Progenitor cell of endocrine pancreas (in vitro differentiated cells): ENCODE data around the gene GADL1. TPM values are rescaled to one million over a fixed set of nuclear protein-coding genes. Genes with fewer than 3 reads are reported as not detected.
A peak's percentile ranks its signal among the peaks of the same experiment; 100 is the strongest.

Source experiments
- DNase-seq: peaks from one replicate; pipeline ENCODE4 v3.0.0; 2021; ENCODE audit warnings: low spot score; ENCODE audit not compliant: unreplicated experiment
- H3K27ac Mint-ChIP-seq: 2 replicates; pipeline ENCODE4 v1.8.0; 2021; ENCODE audit warnings: mild to moderate bottlenecking, moderate library complexity, mixed read lengths
- H3K27me3 Mint-ChIP-seq: 2 replicates; pipeline ENCODE4 v1.8.0; 2021; ENCODE audit warnings: mixed read lengths
- H3K36me3 Mint-ChIP-seq: 2 replicates; pipeline ENCODE4 v1.8.0; 2022; ENCODE audit warnings: mixed read lengths; ENCODE audit not compliant: insufficient read depth
- H3K4me1 Mint-ChIP-seq: 2 replicates; pipeline ENCODE4 v1.8.0; 2021; ENCODE audit warnings: low read depth, mixed read lengths
- H3K4me3 Mint-ChIP-seq: 2 replicates; pipeline ENCODE4 v1.8.0; 2021; ENCODE audit warnings: low read depth, mild to moderate bottlenecking, moderate library complexity, mixed read lengths
- H3K9me3 Mint-ChIP-seq: 2 replicates; pipeline ENCODE4 v1.8.0; 2021; ENCODE audit warnings: low read depth, mixed read lengths
- total RNA-seq: library from RNA; stranded (reverse); gene quantifications from 2 replicates; pipeline ENCODE4 v1.2.1, GENCODE V29; 2021
- TF ChIP-seq, protein P1 (sequence below): fragments of 200-600 bp; sonication (generic); IDR thresholded peaks from one replicate; pipeline ENCODE4 v1.5.0; 2021; ENCODE audit warnings: antibody characterized with exemption, mild to moderate bottlenecking; ENCODE audit not compliant: unreplicated experiment

The GADL1 gene
- total RNA-seq, 1 donor from 2014 or later: 1.9 TPM

GRCh38 chr3:30779686-30780287, 114.7 kb downstream of the GADL1 start:
- H3K4me1 Mint-ChIP-seq: peaks cover 23% of the 10 kb centered on the region
- no peaks in the 10 kb centered on the region for H3K36me3 Mint-ChIP-seq
- no peak overlapping the region for H3K4me3 Mint-ChIP-seq
- H3K27me3 Mint-ChIP-seq: peaks cover 11% of the 10 kb centered on the region
- H3K27ac Mint-ChIP-seq: no peak overlapping the region
- H3K9me3 Mint-ChIP-seq: no peaks in the 10 kb centered on the region
- DNase-seq: no peak
- TF ChIP-seq, protein P1, sequence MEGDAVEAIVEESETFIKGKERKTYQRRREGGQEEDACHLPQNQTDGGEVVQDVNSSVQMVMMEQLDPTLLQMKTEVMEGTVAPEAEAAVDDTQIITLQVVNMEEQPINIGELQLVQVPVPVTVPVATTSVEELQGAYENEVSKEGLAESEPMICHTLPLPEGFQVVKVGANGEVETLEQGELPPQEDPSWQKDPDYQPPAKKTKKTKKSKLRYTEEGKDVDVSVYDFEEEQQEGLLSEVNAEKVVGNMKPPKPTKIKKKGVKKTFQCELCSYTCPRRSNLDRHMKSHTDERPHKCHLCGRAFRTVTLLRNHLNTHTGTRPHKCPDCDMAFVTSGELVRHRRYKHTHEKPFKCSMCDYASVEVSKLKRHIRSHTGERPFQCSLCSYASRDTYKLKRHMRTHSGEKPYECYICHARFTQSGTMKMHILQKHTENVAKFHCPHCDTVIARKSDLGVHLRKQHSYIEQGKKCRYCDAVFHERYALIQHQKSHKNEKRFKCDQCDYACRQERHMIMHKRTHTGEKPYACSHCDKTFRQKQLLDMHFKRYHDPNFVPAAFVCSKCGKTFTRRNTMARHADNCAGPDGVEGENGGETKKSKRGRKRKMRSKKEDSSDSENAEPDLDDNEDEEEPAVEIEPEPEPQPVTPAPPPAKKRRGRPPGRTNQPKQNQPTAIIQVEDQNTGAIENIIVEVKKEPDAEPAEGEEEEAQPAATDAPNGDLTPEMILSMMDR: peak; percentile 63

GRCh38 chr3:30778933-30779332, 115.5 kb downstream of the GADL1 start:
- H3K27ac Mint-ChIP-seq: no peak overlapping the region
- DNase-seq: no peak
- no peaks in the 10 kb centered on the region for H3K9me3 Mint-ChIP-seq
- no peak overlapping the region for H3K4me3 Mint-ChIP-seq
- peaks cover 22% of the 10 kb centered on the region for H3K4me1 Mint-ChIP-seq
- TF ChIP-seq, protein P1: no peak
- peaks cover 12% of the 10 kb centered on the region for H3K27me3 Mint-ChIP-seq
- no peaks in the 10 kb centered on the region for H3K36me3 Mint-ChIP-seq

GRCh38 chr3:30777426-30778113, 116.9 kb downstream of the GADL1 start:
- H3K9me3 Mint-ChIP-seq: no peaks in the 10 kb centered on the region
- TF ChIP-seq, protein P1: no peak
- H3K4me1 Mint-ChIP-seq: peaks cover 22% of the 10 kb centered on the region
- peaks cover 12% of the 10 kb centered on the region for H3K27me3 Mint-ChIP-seq
- DNase-seq: no peak
- no peaks in the 10 kb centered on the region for H3K36me3 Mint-ChIP-seq
- H3K4me3 Mint-ChIP-seq: no peak overlapping the region
- H3K27ac Mint-ChIP-seq: no peak overlapping the region

- no peaks in the 10 kb centered on the region for H3K9me3 Mint-ChIP-seq
- H3K27ac Mint-ChIP-seq: no peak overlapping the region
- peaks cover 22% of the 10 kb centered on the region for H3K4me1 Mint-ChIP-seq
- TF ChIP-seq, protein P1: no peak
- no peak for DNase-seq
- H3K27me3 Mint-ChIP-seq: peaks cover 6% of the 10 kb centered on the region
- no peaks in the 10 kb centered on the region for H3K36me3 Mint-ChIP-seq
- no peak overlapping the region for H3K4me3 Mint-ChIP-seq
Observed at GRCh38 chr3:30776186-30776815, 118.2 kb downstream of the GADL1 start.

DNA sequence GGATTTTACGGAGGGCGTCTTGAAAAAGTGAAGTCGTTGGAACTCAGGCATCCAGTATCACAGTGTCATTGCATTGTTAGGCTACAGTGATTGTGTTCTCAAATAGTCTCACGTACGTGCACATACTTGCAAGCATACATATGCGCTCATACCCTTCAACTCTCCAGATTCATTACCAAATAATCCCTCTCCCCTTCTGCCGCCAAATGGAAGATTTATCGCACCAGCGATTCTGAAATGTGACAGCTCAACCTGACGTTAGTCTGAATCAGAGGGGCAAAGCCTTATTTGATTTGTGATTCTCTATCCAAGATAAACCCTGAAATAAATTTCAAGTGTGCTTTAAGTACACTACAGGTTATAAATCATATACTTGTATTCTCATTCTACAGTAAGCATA, 119.4 kb downstream of the GADL1 start:
- no peak overlapping the region for H3K4me3 Mint-ChIP-seq
- no peaks in the 10 kb centered on the region for H3K9me3 Mint-ChIP-seq
- H3K27me3 Mint-ChIP-seq: peaks cover 6% of the 10 kb centered on the region
- DNase-seq: no peak
- H3K27ac Mint-ChIP-seq: no peak overlapping the region
- no peaks in the 10 kb centered on the region for H3K36me3 Mint-ChIP-seq
- TF ChIP-seq, protein P1: no peak
- peaks cover 32% of the 10 kb centered on the region for H3K4me1 Mint-ChIP-seq
